IMR-90 (cell line): ENCODE data around the gene RNF166. TPM values are rescaled to one million over a fixed set of nuclear protein-coding genes. Genes with fewer than 3 reads are reported as not detected.
A peak's percentile ranks its signal among the peaks of the same experiment; 100 is the strongest.

ENCODE experiments used
- ATAC-seq: fragments of 200-7000 bp; cut with Tn5 transposase; 2 replicates; pipeline ENCODE4 v1.9.1; 2020; ENCODE audit warnings: low read depth, mild to moderate bottlenecking, moderate library complexity
- BruUV-seq: library from RNA; stranded (reverse); fragments of 400-500 nt; replicated peaks from 2 replicates; lab custom pipeline; 2021; lab: Mats Ljungman, UMichigan
- CTCF ChIA-PET: fragments of 300-600 bp; formaldehyde crosslinking; extraction: SDS; loops from one replicate; lab custom pipeline; 2021; ENCODE audit warnings: antibody characterized with exemption; lab: Yijun Ruan, JAX
- POLR2A ChIA-PET: fragments of 300-600 bp; sonication (Branson Sonifier 250); formaldehyde crosslinking; loops from one replicate; lab custom pipeline; 2022; ENCODE audit warnings: antibody characterized with exemption; ENCODE audit not compliant: unreplicated experiment; lab: Charles Lee
- DNase-seq: peaks from one replicate; pipeline ENCODE4 v3.0.0; 2013
- H2AFZ ChIP-seq: replicated peaks from 2 replicates; pipeline ENCODE3; 2013; ENCODE audit warnings: low read length, mild to moderate bottlenecking; ENCODE audit not compliant: poor library complexity
- H2AK5ac ChIP-seq: 2 replicates; pipeline ENCODE4 v1.6.1; 2013; ENCODE audit warnings: low read depth, low read length, inconsistent platforms
- H2AK9ac ChIP-seq: replicated peaks from 2 replicates; pipeline ENCODE3; 2013; ENCODE audit warnings: mild to moderate bottlenecking, low read depth, low read length, moderate library complexity; ENCODE audit not compliant: poor library complexity
- H2BK120ac ChIP-seq: 2 replicates; pipeline ENCODE4 v1.6.1; 2013; ENCODE audit warnings: low read depth, low read length, inconsistent platforms
- H2BK15ac ChIP-seq: 3 replicates; pipeline ENCODE4 v1.6.1; 2013; ENCODE audit warnings: low read depth, low read length, inconsistent platforms
- H2BK20ac ChIP-seq: 2 replicates; pipeline ENCODE4 v1.6.1; 2013; ENCODE audit warnings: low read depth, mild to moderate bottlenecking, inconsistent platforms, low read length, moderate library complexity
- H2BK5ac ChIP-seq: 2 replicates; pipeline ENCODE4 v1.6.1; 2013; ENCODE audit warnings: mild to moderate bottlenecking, low read depth, low read length, inconsistent platforms; ENCODE audit not compliant: poor library complexity, severe bottlenecking
- H3K14ac ChIP-seq: replicated peaks from 2 replicates; pipeline ENCODE4 v1.6.1; 2013; ENCODE audit warnings: low read depth, low read length, inconsistent platforms
- H3K18ac ChIP-seq: 2 replicates; pipeline ENCODE4 v1.6.1; 2013; ENCODE audit warnings: low read depth, low read length, control low read depth
- H3K23ac ChIP-seq: 2 replicates; pipeline ENCODE4 v1.6.1; 2013; ENCODE audit warnings: low read depth, low read length, inconsistent platforms
- H3K27ac ChIP-seq: 2 replicates; pipeline ENCODE4 v1.5.1; 2013; ENCODE audit warnings: mild to moderate bottlenecking, control low read depth, low read length; ENCODE audit not compliant: insufficient read depth
- H3K27me3 ChIP-seq: 2 replicates; pipeline ENCODE4 v1.6.1; 2013; ENCODE audit warnings: low read length; ENCODE audit not compliant: control insufficient read depth, insufficient read depth
- H3K36me3 ChIP-seq: 2 replicates; pipeline ENCODE4 v1.6.1; 2013; ENCODE audit warnings: low read length, mixed read lengths; ENCODE audit not compliant: control insufficient read depth, insufficient read depth
- H3K4ac ChIP-seq: 2 replicates; pipeline ENCODE4 v1.6.1; 2013; ENCODE audit warnings: low read depth, low read length, inconsistent platforms
- H3K4me1 ChIP-seq: 2 replicates; pipeline ENCODE4 v1.6.1; 2013; ENCODE audit warnings: low read length, mixed read lengths; ENCODE audit not compliant: control insufficient read depth, insufficient read depth
- H3K4me2 ChIP-seq: 2 replicates; pipeline ENCODE4 v1.6.1; 2013; ENCODE audit warnings: low read depth, mild to moderate bottlenecking, control low read depth, low read length, moderate library complexity
- H3K4me3 ChIP-seq: 2 replicates; pipeline ENCODE4 v1.5.1; 2013; ENCODE audit warnings: low read depth, mild to moderate bottlenecking, control low read depth, low read length, moderate library complexity; ENCODE audit not compliant: insufficient read depth
- H3K56ac ChIP-seq: 2 replicates; pipeline ENCODE4 v1.6.1; 2013; ENCODE audit warnings: low read length, inconsistent platforms; ENCODE audit not compliant: insufficient read depth; ENCODE audit errors: extremely low read depth
- H3K79me1 ChIP-seq, 2 experiments: 2 replicates each; pipeline ENCODE4 v1.6.1; 2013; ENCODE audit warnings: low read length in 2 of 2, inconsistent platforms in 1 of 2, low read depth in 1 of 2
- H3K9ac ChIP-seq: 2 replicates; pipeline ENCODE4 v1.6.1; 2013; ENCODE audit warnings: low read depth, low read length, control low read depth
- H3K9me1 ChIP-seq: 2 replicates; pipeline ENCODE4 v1.6.1; 2013; ENCODE audit warnings: low read length, inconsistent platforms; ENCODE audit not compliant: insufficient read depth
- H3K9me3 ChIP-seq: 2 replicates; pipeline ENCODE4 v1.6.1; 2013; ENCODE audit warnings: low read length; ENCODE audit not compliant: control insufficient read depth, insufficient read depth
- H4K20me1 ChIP-seq: 2 replicates; pipeline ENCODE4 v1.6.1; 2013; ENCODE audit warnings: low read length, inconsistent platforms; ENCODE audit not compliant: insufficient read depth
- H4K5ac ChIP-seq: 2 replicates; pipeline ENCODE4 v1.6.1; 2013; ENCODE audit warnings: mild to moderate bottlenecking, low read depth, low read length, control low read depth
- H4K8ac ChIP-seq, 2 experiments: 2 replicates each; pipeline ENCODE4 v1.6.1; 2013; ENCODE audit warnings: low read depth in 2 of 2, low read length in 2 of 2, control low read depth in 1 of 2, inconsistent platforms in 1 of 2
- H4K91ac ChIP-seq: 2 replicates; pipeline ENCODE4 v1.6.1; 2013; ENCODE audit warnings: low read depth, low read length, inconsistent platforms; ENCODE audit not compliant: insufficient read depth
- BHLHE40 ChIP-seq: fragments of 150-350 bp; IDR thresholded peaks from 2 replicates; pipeline ENCODE4 v1.6.1; 2016; ENCODE audit warnings: mild to moderate bottlenecking, low read depth, low read length
- CEBPB ChIP-seq: IDR thresholded peaks from 2 replicates; pipeline ENCODE4 v1.6.1; 2012; ENCODE audit warnings: low read depth, low read length, improper control_type of control experiment
- CHD1 ChIP-seq: IDR thresholded peaks from 2 replicates; pipeline ENCODE4 v1.6.1; 2012; ENCODE audit warnings: low read depth, low read length, improper control_type of control experiment
- CTCF ChIP-seq: conservative IDR thresholded peaks from 2 replicates; pipeline ENCODE4 v1.5.1; 2012; ENCODE audit warnings: mild to moderate bottlenecking, low read depth, low read length, improper control_type of control experiment
- ELK1 ChIP-seq: fragments of 150-350 bp; IDR thresholded peaks from 2 replicates; pipeline ENCODE4 v1.6.1; 2016; ENCODE audit warnings: low read depth, mild to moderate bottlenecking, low read length, moderate library complexity, borderline replicate concordance
- FOS ChIP-seq: fragments of 150-350 bp; IDR thresholded peaks from 2 replicates; pipeline ENCODE4 v1.6.1; 2016; ENCODE audit warnings: low read depth, low read length
- MAFK ChIP-seq: IDR thresholded peaks from 2 replicates; pipeline ENCODE4 v1.6.1; 2012; ENCODE audit warnings: low read depth, low read length, improper control_type of control experiment
- MAZ ChIP-seq: IDR thresholded peaks from 2 replicates; pipeline ENCODE4 v1.6.1; 2012; ENCODE audit warnings: low read depth, mild to moderate bottlenecking, low read length, improper control_type of control experiment, moderate library complexity, borderline replicate concordance
- MXI1 ChIP-seq: IDR thresholded peaks from 2 replicates; pipeline ENCODE4 v1.6.1; 2012; ENCODE audit warnings: low read depth, mild to moderate bottlenecking, low read length, moderate library complexity, borderline replicate concordance
- NFE2L2 ChIP-seq: fragments of 150-350 bp; IDR thresholded peaks from 2 replicates; pipeline ENCODE4 v1.6.1; 2016; ENCODE audit warnings: low read depth, mild to moderate bottlenecking, low read length
- POLR2A ChIP-seq: IDR thresholded peaks from 2 replicates; pipeline ENCODE4 v1.6.1; 2012; ENCODE audit warnings: mild to moderate bottlenecking, low read depth, low read length
- RAD21 ChIP-seq: IDR thresholded peaks from 2 replicates; pipeline ENCODE4 v1.6.1; 2012; ENCODE audit warnings: low read length, improper control_type of control experiment
- RCOR1 ChIP-seq: IDR thresholded peaks from 2 replicates; pipeline ENCODE4 v1.6.1; 2012; ENCODE audit warnings: mild to moderate bottlenecking, low read length, improper control_type of control experiment; ENCODE audit not compliant: insufficient replicate concordance
- RFX5 ChIP-seq: IDR thresholded peaks from 2 replicates; pipeline ENCODE4 v1.8.0; 2012; ENCODE audit warnings: low read depth, mild to moderate bottlenecking, low read length, moderate library complexity
- SMC3 ChIP-seq: fragments of 150-350 bp; IDR thresholded peaks from 2 replicates; pipeline ENCODE4 v1.6.1; 2016; ENCODE audit warnings: low read depth, mild to moderate bottlenecking, antibody characterized with exemption, low read length, moderate library complexity
- WGBS, 2 experiments: methylation state at CpG; one replicate each; pipeline versions ENCODE4 v1.1.5 to v1.1.7; 2013; ENCODE audit warnings: missing lambda C conversion rate in 2 of 2; ENCODE audit not compliant: insufficient read length in 1 of 2; ENCODE audit errors: extremely low coverage in 2 of 2; 5-methylcytosine and 5-hydroxymethylcytosine counted together
- dilution Hi-C: fragments of 300-500 bp; cut with HindIII; formaldehyde crosslinking; loops from one replicate; pipeline ENCODE4 v1.14.3; 2018; ENCODE audit warnings: low sequenced_read_pairs; ENCODE audit not compliant: unreplicated experiment
- in situ Hi-C: fragments of 300-500 bp; cut with MboI; formaldehyde crosslinking; loops from 3 replicates; pipeline ENCODE4 v1.14.3; 2019; ENCODE audit warnings: low sequenced_read_pairs, inconsistent platforms, mixed read lengths
- intact Hi-C: fragments of 100-400 bp; cut with micrococcal nuclease; formaldehyde crosslinking; loops from 2 replicates; pipeline ENCODE4 v1.10.0; 2022
- polyA plus RNA-seq, 3 experiments: library from polyadenylated mRNA; depleted of rRNA; stranded (reverse); fragments of >200 nt; gene quantifications; 2 replicates each; pipeline ENCODE4 v1.2.3, GENCODE V29; 2012; ENCODE audit warnings: low replicate concordance in 1 of 3
- total RNA-seq: library from RNA; depleted of rRNA; stranded (reverse); fragments of >200 nt; gene quantifications from 2 replicates; pipeline ENCODE4 v1.2.3, GENCODE V29; 2012

Gene RNF166
- total and polyA plus RNA-seq, 2 of the 4 experiments (the other 2 are of a cell fraction), result 8.1 to 17.4 TPM

DNA sequence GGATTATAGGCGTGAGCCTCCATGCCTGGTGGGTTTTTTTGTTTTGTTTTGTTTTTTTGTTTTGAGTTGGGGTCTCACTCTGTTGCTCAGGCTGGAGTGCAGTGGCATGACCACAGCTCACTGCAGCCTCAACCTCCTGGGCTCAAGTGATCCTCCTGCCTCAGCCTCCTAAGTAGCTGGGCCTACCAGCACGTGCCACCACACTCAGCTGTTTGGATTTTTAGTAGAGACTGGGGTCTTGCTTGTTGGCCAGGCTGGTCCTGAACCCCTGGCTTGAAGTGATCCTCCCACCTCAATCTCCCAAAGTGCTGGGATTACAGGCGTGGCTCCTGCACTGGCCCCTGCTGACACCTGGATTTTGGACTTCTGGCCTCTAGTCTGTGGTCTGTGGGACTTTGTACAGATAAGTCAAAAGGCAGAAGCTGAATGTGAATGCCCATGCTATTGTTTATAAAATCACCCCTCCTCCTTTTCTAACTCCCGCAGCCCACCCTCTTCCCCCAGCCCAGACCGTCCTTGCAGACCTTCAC is 25.6 kb downstream of the RNF166 start:
- ChIA-PET CTCF (no interaction called here), POLR2A (no interaction called here)
- Histone ChIP-seq H3K79me1 (no peaks in the 10 kb centered on the region), H4K8ac (no peak overlapping the region), H3K36me3 (peaks cover 1% of the 10 kb centered on the region; the same call in 1 of the 2 replicates), H3K27me3 (peaks cover 4% of the 10 kb centered on the region; the same call in 1 of the 2 replicates), H3K27ac (no peak overlapping the region), H2AFZ (peak overlapping the region; percentile 14), H3K4me1 (peaks cover 7% of the 10 kb centered on the region; the same call in 1 of the 2 replicates), H3K9me1 (no peaks in the 10 kb centered on the region), H3K18ac (no peak overlapping the region), H3K56ac (no peak overlapping the region), H2AK5ac (no peak overlapping the region), H2BK5ac (no peak overlapping the region), H3K14ac (no peak overlapping the region), H3K9ac (no peak overlapping the region), H4K5ac (no peak overlapping the region), H3K4me2 (no peak overlapping the region), H3K23ac (no peak overlapping the region), H4K20me1 (0 out of 2 replicates have a peak, but pooled peaks cover 9% of the 10 kb centered on the region), H3K4ac (no peak overlapping the region), H3K9me3 (no peaks in the 10 kb centered on the region), H4K91ac (no peak overlapping the region), H2BK15ac (no peak overlapping the region), H2AK9ac (no peak overlapping the region), H2BK120ac (no peak overlapping the region), H2BK20ac (no peak overlapping the region), H3K4me3 (no peak overlapping the region)
- TF ChIP-seq RAD21 (no peak), MAZ (no peak), SMC3 (no peak), CHD1 (no peak), RCOR1 (no peak), CEBPB (no peak), FOS (no peak), BHLHE40 (no peak), CTCF (no peak), MXI1 (no peak), RFX5 (no peak), ELK1 (no peak), NFE2L2 (no peak), POLR2A (no peak), MAFK (no peak)
- no TSS peak for BruUV-seq
- in situ Hi-C loops (no loop called here), intact Hi-C loops (no loop called here), dilution Hi-C loops (no loop called here)
- DNase-seq (no peak), ATAC-seq (no peak)
- no CpG with 5 or more reads among the region's 5 CpGs for WGBS, 2 experiments
